Hepatocyte (in vitro differentiated cells): ENCODE data around the gene CXCR2.

ENCODE experiments used
- EZH2 ChIP-seq: fragments of 200-600 bp; sonication (generic); IDR thresholded peaks from 2 replicates; pipeline ENCODE4 v1.6.1; 2016; ENCODE audit warnings: antibody characterized with exemption, mild to moderate bottlenecking, borderline replicate concordance
- TF ChIP-seq, protein P1 (sequence below): fragments of 200-600 bp; sonication (generic); IDR thresholded peaks from 2 replicates; pipeline ENCODE4 v1.5.1; 2016; ENCODE audit warnings: antibody characterized with exemption, mild to moderate bottlenecking; ENCODE audit not compliant: poor library complexity

DNA sequence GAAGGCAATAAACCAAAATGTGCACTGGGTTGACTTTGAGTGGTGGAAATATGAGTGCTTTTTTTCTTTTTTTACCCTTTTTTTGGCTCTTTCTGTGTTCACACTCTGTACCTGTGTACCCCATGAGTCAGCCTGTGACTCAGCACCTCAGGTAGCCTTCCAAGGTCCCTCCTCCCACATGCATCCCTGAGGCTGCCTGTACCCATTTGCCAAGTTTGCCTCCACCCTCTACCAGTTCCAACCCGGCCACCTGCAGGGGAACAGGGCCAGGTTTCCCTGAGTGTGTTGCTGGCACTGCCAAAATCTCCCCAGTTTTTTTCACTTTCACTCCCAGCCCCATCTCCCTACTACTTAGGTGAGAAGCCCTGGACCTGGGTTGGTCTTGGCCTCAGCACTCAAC is 26.9 kb downstream of the CXCR2 start:
- TF ChIP-seq, protein P1, sequence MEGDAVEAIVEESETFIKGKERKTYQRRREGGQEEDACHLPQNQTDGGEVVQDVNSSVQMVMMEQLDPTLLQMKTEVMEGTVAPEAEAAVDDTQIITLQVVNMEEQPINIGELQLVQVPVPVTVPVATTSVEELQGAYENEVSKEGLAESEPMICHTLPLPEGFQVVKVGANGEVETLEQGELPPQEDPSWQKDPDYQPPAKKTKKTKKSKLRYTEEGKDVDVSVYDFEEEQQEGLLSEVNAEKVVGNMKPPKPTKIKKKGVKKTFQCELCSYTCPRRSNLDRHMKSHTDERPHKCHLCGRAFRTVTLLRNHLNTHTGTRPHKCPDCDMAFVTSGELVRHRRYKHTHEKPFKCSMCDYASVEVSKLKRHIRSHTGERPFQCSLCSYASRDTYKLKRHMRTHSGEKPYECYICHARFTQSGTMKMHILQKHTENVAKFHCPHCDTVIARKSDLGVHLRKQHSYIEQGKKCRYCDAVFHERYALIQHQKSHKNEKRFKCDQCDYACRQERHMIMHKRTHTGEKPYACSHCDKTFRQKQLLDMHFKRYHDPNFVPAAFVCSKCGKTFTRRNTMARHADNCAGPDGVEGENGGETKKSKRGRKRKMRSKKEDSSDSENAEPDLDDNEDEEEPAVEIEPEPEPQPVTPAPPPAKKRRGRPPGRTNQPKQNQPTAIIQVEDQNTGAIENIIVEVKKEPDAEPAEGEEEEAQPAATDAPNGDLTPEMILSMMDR = no peak
- no peak for TF ChIP-seq EZH2
